ENCODE results near the gene FOXJ3.

- TF ChIP-seq SMC3 (IDR thresholded peaks at IDR 0.05; ENCODE audit: low read depth, low read length) (no peak), SIN3A (IDR thresholded peaks at IDR 0.05; ENCODE audit: borderline replicate concordance, low read depth, low read length) (no peak), YY1 (IDR thresholded peaks at IDR 0.05; ENCODE audit: low read depth) (no peak), POLR2AphosphoS5 (IDR thresholded peaks at IDR 0.05; ENCODE audit: low read depth, low read length) (no peak), USF2 (IDR thresholded peaks at IDR 0.05; ENCODE audit: borderline replicate concordance, low read depth, low read length) (no peak)
- TF ChIP-seq, protein P1, sequence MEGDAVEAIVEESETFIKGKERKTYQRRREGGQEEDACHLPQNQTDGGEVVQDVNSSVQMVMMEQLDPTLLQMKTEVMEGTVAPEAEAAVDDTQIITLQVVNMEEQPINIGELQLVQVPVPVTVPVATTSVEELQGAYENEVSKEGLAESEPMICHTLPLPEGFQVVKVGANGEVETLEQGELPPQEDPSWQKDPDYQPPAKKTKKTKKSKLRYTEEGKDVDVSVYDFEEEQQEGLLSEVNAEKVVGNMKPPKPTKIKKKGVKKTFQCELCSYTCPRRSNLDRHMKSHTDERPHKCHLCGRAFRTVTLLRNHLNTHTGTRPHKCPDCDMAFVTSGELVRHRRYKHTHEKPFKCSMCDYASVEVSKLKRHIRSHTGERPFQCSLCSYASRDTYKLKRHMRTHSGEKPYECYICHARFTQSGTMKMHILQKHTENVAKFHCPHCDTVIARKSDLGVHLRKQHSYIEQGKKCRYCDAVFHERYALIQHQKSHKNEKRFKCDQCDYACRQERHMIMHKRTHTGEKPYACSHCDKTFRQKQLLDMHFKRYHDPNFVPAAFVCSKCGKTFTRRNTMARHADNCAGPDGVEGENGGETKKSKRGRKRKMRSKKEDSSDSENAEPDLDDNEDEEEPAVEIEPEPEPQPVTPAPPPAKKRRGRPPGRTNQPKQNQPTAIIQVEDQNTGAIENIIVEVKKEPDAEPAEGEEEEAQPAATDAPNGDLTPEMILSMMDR (IDR thresholded peaks at IDR 0.05) = no peak
Measured at GRCh38 chr1:42168763-42169162, 166.3 kb downstream of the FOXJ3 start.
